CD8-positive, alpha-beta memory T cell (primary cell): ENCODE data around the gene CMC1. TPM values are rescaled to one million over a fixed set of nuclear protein-coding genes. Genes with fewer than 3 reads are reported as not detected.

Source experiments
- CTCF ChIA-PET: fragments of 350-600 bp; sonication (Branson Sonifier 250); formaldehyde crosslinking; loops from one replicate; lab custom pipeline; 2021; ENCODE audit warnings: antibody characterized with exemption; lab: Charles Lee
- POLR2A ChIA-PET: fragments of 350-600 bp; sonication (Branson Sonifier 250); formaldehyde crosslinking; loops from one replicate; lab custom pipeline; 2021; ENCODE audit warnings: antibody characterized with exemption; lab: Charles Lee
- DNase-seq, 5 donors: peaks; one replicate each; pipeline versions ENCODE4 v3.0.0 to v3.0.0-alpha.2; 2020 to 2022; ENCODE audit warnings: mixed read lengths in 1 of 5
- H3K27ac ChIP-seq: one replicate; pipeline ENCODE4 v1.7.0; 2013; ENCODE audit warnings: low read depth, mild to moderate bottlenecking, low read length, moderate library complexity
- H3K27me3 ChIP-seq: 2 replicates; pipeline ENCODE4 v1.7.0; 2013; ENCODE audit warnings: low read length, mild to moderate bottlenecking; ENCODE audit not compliant: insufficient read depth, poor library complexity, severe bottlenecking
- H3K36me3 ChIP-seq: 2 replicates; pipeline ENCODE4 v1.7.0; 2013; ENCODE audit warnings: mild to moderate bottlenecking, low read length, moderate library complexity; ENCODE audit not compliant: insufficient read depth
- H3K4me1 ChIP-seq: 2 replicates; pipeline ENCODE4 v1.7.0; 2013; ENCODE audit warnings: mild to moderate bottlenecking, low read length, moderate library complexity; ENCODE audit not compliant: insufficient read depth
- H3K4me3 ChIP-seq: 2 replicates; pipeline ENCODE4 v1.7.0; 2013; ENCODE audit warnings: mild to moderate bottlenecking, low read length
- H3K9me3 ChIP-seq: 2 replicates; pipeline ENCODE4 v1.7.0; 2013; ENCODE audit warnings: mild to moderate bottlenecking, low read length
- H3K27ac Mint-ChIP-seq, 8 donors: one replicate each; pipeline ENCODE4 v1.8.0; 2020 to 2021; ENCODE audit warnings: mixed read lengths in 8 of 8, mild to moderate bottlenecking in 6 of 8, inconsistent platforms in 3 of 8, moderate library complexity in 3 of 8
- H3K27me3 Mint-ChIP-seq, 2 donors: one replicate each; pipeline ENCODE4 v1.8.0; 2020 to 2021; ENCODE audit warnings: mixed read lengths in 2 of 2, mild to moderate bottlenecking in 1 of 2, moderate library complexity in 1 of 2
- H3K36me3 Mint-ChIP-seq, 3 donors: one replicate each; pipeline ENCODE4 v1.8.0; 2020 to 2021; ENCODE audit warnings: mixed read lengths in 3 of 3, inconsistent platforms in 1 of 3, mild to moderate bottlenecking in 1 of 3
- H3K4me1 Mint-ChIP-seq, 3 donors: one replicate each; pipeline ENCODE4 v1.8.0; 2020 to 2021; ENCODE audit warnings: mixed read lengths in 3 of 3, inconsistent platforms in 1 of 3, mild to moderate bottlenecking in 1 of 3
- H3K4me3 Mint-ChIP-seq, 7 donors: one replicate each; pipeline ENCODE4 v1.8.0; 2020 to 2021; ENCODE audit warnings: mixed read lengths in 7 of 7, mild to moderate bottlenecking in 6 of 7, moderate library complexity in 4 of 7, inconsistent platforms in 2 of 7
- H3K9me3 Mint-ChIP-seq, 5 donors: one replicate each; pipeline ENCODE4 v1.8.0; 2020 to 2022; ENCODE audit warnings: mixed read lengths in 5 of 5, mild to moderate bottlenecking in 3 of 5, moderate library complexity in 2 of 5, inconsistent platforms in 1 of 5
- polyA plus RNA-seq: library from polyadenylated mRNA; unstranded; fragments of 300-500 nt; fragmentation: Illumina TruSeq; gene quantifications from one replicate; pipeline ENCODE4 v1.2.3, GENCODE V29; 2021
- total RNA-seq, 2 experiments: library from RNA; stranded (reverse); gene quantifications; one replicate each; pipeline ENCODE4 v1.2.3, GENCODE V29; 2021

CMC1 gene
- total and polyA plus RNA-seq, 3 experiments from 2014 or later: 46.3 to 205 (median 50.1) TPM

DNA sequence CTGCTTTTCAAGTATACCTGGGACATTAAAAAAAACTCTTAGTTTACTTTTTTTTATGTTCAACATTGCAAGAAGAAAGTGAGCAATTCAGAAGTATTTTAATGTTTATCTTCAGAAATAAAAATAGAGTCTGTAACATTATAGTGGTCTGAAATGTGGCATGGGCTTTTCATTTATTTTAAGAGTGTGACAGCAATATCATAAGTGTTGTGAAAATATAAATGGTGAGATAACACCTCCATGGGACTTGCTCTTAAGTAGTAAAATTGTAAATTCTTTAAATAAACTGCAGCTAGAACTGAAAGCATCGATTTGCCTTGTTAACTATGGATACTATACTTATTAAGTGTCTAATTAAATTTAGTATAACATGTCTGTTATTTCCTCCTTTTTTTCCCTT, 58.3 kb downstream of the CMC1 start:
- no peaks in the 10 kb centered on the region for H3K36me3 ChIP-seq
- Mint-ChIP-seq H3K4me1 (peaks cover 33 to 74% (median 72%) of the 10 kb centered on the region in 3 donors), H3K27me3 (no peaks in the 10 kb centered on the region), H3K4me3 (peak overlapping the region in 2 of 7 donors; percentile 43 to 74), H3K36me3 (peaks cover 3 to 49% (median 7%) of the 10 kb centered on the region in 3 donors), H3K27ac (peak overlapping the region in 1 of 8 donors; percentile 26), H3K9me3 (no peaks in the 10 kb centered on the region)
- H3K27me3 ChIP-seq: no peaks in the 10 kb centered on the region
- DNase-seq: no peak
- no peak overlapping the region for H3K4me3 ChIP-seq
- no peaks in the 10 kb centered on the region for H3K9me3 ChIP-seq
- peaks cover 3% of the 10 kb centered on the region for H3K4me1 ChIP-seq
- ChIA-PET POLR2A (no interaction called here), CTCF (interaction anchor here (1.0 to 2.1 kb wide), 3 partner anchors 14 to 587 kb away, joined by 3 to 13 read pairs (median 6); partner anchors contain the start of gene EOMES)
- H3K27ac ChIP-seq: no peak overlapping the region

DNA sequence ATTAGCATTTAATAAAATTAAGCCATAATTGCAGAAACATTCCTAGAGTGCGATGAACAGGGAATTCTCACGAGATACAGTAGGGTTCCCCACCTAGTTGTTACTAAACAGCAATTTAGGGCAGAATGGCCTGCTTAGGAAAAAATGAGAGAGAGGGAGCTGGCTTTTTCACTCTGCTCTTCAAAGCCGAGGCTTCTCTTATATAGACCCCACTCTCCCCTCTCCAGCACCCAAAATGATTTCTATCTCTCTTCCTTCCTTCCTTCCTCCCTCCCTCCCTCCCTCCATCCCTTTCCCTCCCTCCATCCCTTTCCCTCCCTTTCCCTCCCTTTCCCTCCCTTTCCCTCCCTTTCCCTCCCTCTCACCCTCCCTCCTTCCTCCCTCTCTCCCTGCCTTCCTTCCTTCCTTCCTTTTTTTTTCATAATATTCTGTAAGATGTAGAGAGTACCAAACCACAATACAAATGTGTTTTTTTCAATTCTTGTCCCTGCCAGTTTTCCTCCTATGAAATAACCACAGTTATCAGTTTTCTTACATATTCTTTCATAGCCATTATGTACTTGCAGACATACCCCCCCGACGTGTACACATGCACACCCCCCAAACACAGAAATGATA, 59.0 kb downstream of the CMC1 start:
- ChIA-PET CTCF (interaction anchor here (1.0 to 2.1 kb wide), 2 partner anchors 13 to 588 kb away, joined by 3 to 13 read pairs; no protein-coding TSS in a partner anchor), POLR2A (no interaction called here)
- Histone ChIP-seq H3K4me1 (peaks cover 3% of the 10 kb centered on the region), H3K27ac (no peak overlapping the region), H3K27me3 (no peaks in the 10 kb centered on the region), H3K9me3 (no peaks in the 10 kb centered on the region), H3K36me3 (no peaks in the 10 kb centered on the region), H3K4me3 (no peak overlapping the region)
- Mint-ChIP-seq H3K27me3 (no peaks in the 10 kb centered on the region), H3K27ac (peak overlapping the region; percentile 23 to 82 (median 44)), H3K36me3 (peaks cover 3 to 47% (median 9%) of the 10 kb centered on the region in 3 donors), H3K4me3 (peak overlapping the region in 3 of 7 donors; percentile 30 to 80 (median 64)), H3K4me1 (peaks cover 27 to 74% (median 72%) of the 10 kb centered on the region in 3 donors), H3K9me3 (no peaks in the 10 kb centered on the region)
- DNase-seq: no peak

DNA sequence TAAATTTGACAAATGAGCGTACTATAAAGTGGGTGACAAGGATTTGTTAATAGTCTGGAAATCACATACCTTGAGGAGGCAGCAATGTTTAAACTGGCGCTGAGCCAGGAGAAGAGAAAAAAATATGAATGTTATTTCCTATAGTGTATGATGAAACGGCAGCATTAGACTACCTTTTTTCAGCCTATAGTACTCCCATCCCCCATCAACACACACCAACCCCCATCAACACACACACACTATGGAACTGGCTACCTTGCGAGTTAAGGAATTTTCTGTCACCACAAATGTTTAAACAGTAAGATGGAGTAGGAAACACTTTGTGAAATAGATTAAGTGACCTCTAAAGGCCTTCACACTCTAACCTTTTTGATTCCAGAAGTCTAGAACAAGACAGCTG, 60.3 kb downstream of the CMC1 start:
- DNase-seq: no peak
- no peak overlapping the region for H3K27ac ChIP-seq
- peaks cover 31 to 76% (median 75%) of the 10 kb centered on the region in 3 donors for H3K4me1 Mint-ChIP-seq

DNA sequence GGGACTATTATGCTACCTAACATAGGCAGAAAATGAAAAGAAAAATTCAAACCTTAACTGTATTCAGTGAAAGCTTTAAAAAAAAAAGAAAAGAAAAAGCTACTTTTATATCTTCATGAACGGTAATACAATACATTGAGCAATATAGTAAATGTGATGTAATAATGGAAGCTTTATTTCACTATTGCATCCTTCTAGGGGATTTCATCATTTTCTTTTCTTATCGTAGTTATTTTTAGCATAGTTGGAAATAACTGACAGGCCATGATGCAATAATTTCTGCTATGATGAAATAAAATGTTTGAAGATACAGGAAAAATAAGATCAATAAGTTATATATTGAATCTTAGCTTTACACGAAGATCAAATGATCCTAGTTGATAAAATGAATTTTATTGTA, 66.8 kb downstream of the CMC1 start:
- Histone ChIP-seq H3K36me3 (no peaks in the 10 kb centered on the region), H3K4me3 (no peak overlapping the region), H3K9me3 (no peaks in the 10 kb centered on the region), H3K27me3 (no peaks in the 10 kb centered on the region), H3K27ac (no peak overlapping the region), H3K4me1 (no peaks in the 10 kb centered on the region)
- H3K4me3 Mint-ChIP-seq: peak overlapping the region in 1 of 7 donors; percentile 14
- ChIA-PET POLR2A (interaction anchor here (0.6 kb wide), 1 partner anchor 568 kb away, joined by 3 read pairs; no protein-coding TSS in a partner anchor), CTCF (interaction anchor here (1.0 to 1.9 kb wide), 3 partner anchors 9 to 596 kb away, joined by 3 to 5 read pairs (median 3); no protein-coding TSS in a partner anchor)
- no peak for DNase-seq
- H3K27ac Mint-ChIP-seq: peak overlapping the region in 1 of 8 donors; percentile 42
- peaks cover 0 to 42% (median 14%) of the 10 kb centered on the region in 3 donors for H3K36me3 Mint-ChIP-seq
- H3K27me3 Mint-ChIP-seq: no peaks in the 10 kb centered on the region
- no peaks in the 10 kb centered on the region for H3K9me3 Mint-ChIP-seq
- peaks cover 40 to 72% (median 70%) of the 10 kb centered on the region in 3 donors for H3K4me1 Mint-ChIP-seq

More for the DNA sequence above, 60.3 kb downstream of the CMC1 start:
- H3K36me3 Mint-ChIP-seq: peaks cover 3 to 50% (median 12%) of the 10 kb centered on the region in 3 donors
- no peaks in the 10 kb centered on the region for H3K36me3 ChIP-seq
- H3K27me3 ChIP-seq: no peaks in the 10 kb centered on the region
- H3K9me3 ChIP-seq: no peaks in the 10 kb centered on the region
- no peaks in the 10 kb centered on the region for H3K27me3 Mint-ChIP-seq
- CTCF ChIA-PET: no interaction called here
- no peak overlapping the region for H3K27ac Mint-ChIP-seq
- H3K4me1 ChIP-seq: no peaks in the 10 kb centered on the region
- H3K4me3 Mint-ChIP-seq: peak overlapping the region in 2 of 7 donors; percentile 21 to 35
- H3K4me3 ChIP-seq: no peak overlapping the region
- POLR2A ChIA-PET: no interaction called here
- no peaks in the 10 kb centered on the region for H3K9me3 Mint-ChIP-seq

DNA sequence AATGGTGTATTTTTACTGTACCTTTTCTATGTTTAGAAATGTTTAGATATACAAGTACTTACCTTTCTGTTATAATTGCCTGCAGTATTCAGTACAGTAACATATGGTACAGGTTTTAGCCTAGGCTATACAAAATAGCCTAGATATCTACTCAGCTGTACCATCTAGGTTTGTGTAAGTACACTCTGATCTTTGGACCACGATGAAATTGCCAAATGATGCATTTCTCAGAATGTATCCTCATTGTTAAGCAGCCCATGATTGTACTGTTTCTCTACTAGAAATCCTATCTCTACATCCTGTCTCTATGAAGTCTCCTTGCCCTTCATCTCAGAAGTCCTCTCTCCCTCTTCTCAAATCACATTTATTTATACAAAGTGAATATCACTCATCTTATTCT, 74.3 kb downstream of the CMC1 start:
- H3K36me3 Mint-ChIP-seq: peaks cover 0 to 42% (median 7%) of the 10 kb centered on the region in 3 donors
- no peaks in the 10 kb centered on the region for H3K9me3 Mint-ChIP-seq
- no peak for DNase-seq
- H3K27ac Mint-ChIP-seq: peak overlapping the region in 4 of 8 donors; percentile 53 to 81 (median 66)
- ChIA-PET CTCF (no interaction called here), POLR2A (no interaction called here)
- H3K4me3 ChIP-seq: no peak overlapping the region
- H3K27me3 ChIP-seq: no peaks in the 10 kb centered on the region
- H3K27me3 Mint-ChIP-seq: no peaks in the 10 kb centered on the region
- H3K9me3 ChIP-seq: no peaks in the 10 kb centered on the region
- H3K4me1 ChIP-seq: no peaks in the 10 kb centered on the region
- peaks cover 4% of the 10 kb centered on the region for H3K36me3 ChIP-seq
- H3K4me1 Mint-ChIP-seq: peaks cover 28 to 71% (median 62%) of the 10 kb centered on the region in 3 donors
- H3K4me3 Mint-ChIP-seq: peak overlapping the region in 1 of 7 donors; percentile 20
- H3K27ac ChIP-seq: no peak overlapping the region

DNA sequence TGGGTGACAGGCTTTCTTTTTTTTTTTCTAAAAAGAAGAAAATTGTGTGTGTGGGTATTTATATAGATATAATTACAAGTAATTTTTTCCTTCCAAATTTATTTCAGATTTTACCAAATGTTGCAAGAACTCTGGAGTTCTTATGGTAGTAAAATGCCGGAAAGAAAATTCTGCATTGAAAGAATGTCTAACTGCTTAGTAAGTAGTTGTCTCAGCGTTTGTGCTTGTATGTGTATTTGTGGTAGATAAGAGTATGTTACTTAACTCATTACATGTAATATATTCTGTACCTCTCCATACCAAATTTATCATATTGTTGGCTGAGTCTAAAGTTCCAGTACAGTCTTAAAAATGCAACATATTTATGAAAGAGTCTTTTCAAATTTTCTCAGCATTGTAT, 74.8 kb downstream of the CMC1 start:
- Histone ChIP-seq H3K4me1 (peaks cover 4% of the 10 kb centered on the region), H3K27me3 (no peaks in the 10 kb centered on the region), H3K9me3 (no peaks in the 10 kb centered on the region), H3K27ac (no peak overlapping the region), H3K4me3 (no peak overlapping the region), H3K36me3 (peaks cover 4% of the 10 kb centered on the region)
- Mint-ChIP-seq H3K4me1 (peaks cover 29 to 71% (median 62%) of the 10 kb centered on the region in 3 donors), H3K36me3 (peaks cover 0 to 44% (median 11%) of the 10 kb centered on the region in 3 donors), H3K9me3 (no peaks in the 10 kb centered on the region), H3K27me3 (no peaks in the 10 kb centered on the region), H3K27ac (peak overlapping the region in 1 of 8 donors; percentile 60), H3K4me3 (no peak overlapping the region)
- ChIA-PET POLR2A (no interaction called here), CTCF (no interaction called here)
- no peak for DNase-seq

DNA sequence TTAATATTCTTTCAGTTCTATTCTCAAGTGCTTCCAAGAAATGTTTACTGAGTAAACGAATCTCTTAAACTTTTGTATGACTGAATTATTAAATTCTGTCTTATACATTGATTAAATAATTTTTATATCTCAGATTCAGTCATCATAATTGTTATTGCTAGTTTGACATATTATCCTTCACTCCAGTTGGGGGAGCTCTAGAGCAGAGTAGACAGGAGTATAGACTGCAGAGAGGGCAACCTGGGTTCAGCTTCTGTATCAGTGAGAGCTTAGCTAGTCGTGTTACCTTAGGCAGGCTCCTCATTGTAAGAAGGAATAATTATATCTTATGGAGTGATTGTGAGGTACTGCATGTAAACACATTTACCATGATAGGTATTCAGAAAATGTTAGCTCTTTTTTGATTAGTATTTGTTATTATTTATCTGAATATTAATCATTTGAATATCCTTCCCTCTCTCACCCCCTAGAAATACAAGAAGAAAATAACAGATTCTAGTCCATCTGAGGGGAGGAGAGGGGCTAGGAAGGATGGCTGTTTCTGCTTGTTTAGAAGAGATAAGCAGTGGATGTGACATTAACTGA, 76.1 kb downstream of the CMC1 start:
- peaks cover 0 to 50% (median 13%) of the 10 kb centered on the region in 3 donors for H3K36me3 Mint-ChIP-seq
- peak overlapping the region in 3 of 8 donors; percentile 22 to 66 (median 23) for H3K27ac Mint-ChIP-seq
- H3K4me3 Mint-ChIP-seq: peak overlapping the region in 1 of 7 donors; percentile 41
- H3K4me1 ChIP-seq: peaks cover 5% of the 10 kb centered on the region
- no peak overlapping the region for H3K4me3 ChIP-seq
- peak; percentile 10 to 54 (median 31) for DNase-seq
- peaks cover 31 to 78% (median 62%) of the 10 kb centered on the region in 3 donors for H3K4me1 Mint-ChIP-seq
- H3K27me3 Mint-ChIP-seq: no peaks in the 10 kb centered on the region
- peaks cover 4% of the 10 kb centered on the region for H3K36me3 ChIP-seq
- H3K27me3 ChIP-seq: no peaks in the 10 kb centered on the region
- ChIA-PET POLR2A (no interaction called here), CTCF (interaction anchor here (0.8 to 5.9 kb wide), 9 partner anchors 9 to 605 kb away, joined by 3 to 37 read pairs (median 3); partner anchors contain the start of gene EOMES)
- H3K9me3 Mint-ChIP-seq: no peaks in the 10 kb centered on the region
- H3K9me3 ChIP-seq: no peaks in the 10 kb centered on the region
- no peak overlapping the region for H3K27ac ChIP-seq
